Measurements from ENCODE around the gene LGALS7.

GRCh38 chr19:38795549-38795948 lies 22.2 kb upstream of the LGALS7 start:
- TF ChIP-seq CTCF (IDR thresholded peaks at IDR 0.05) (no peak), POLR2AphosphoS5 (IDR thresholded peaks at IDR 0.05; ENCODE audit: low read depth, low read length) (no peak), TCF7L2 (IDR thresholded peaks at IDR 0.05; ENCODE audit: low read depth, low read length) (no peak), SIN3A (IDR thresholded peaks at IDR 0.05; ENCODE audit: borderline replicate concordance, insufficient read depth, low read depth, low read length) (no peak), REST (IDR thresholded peaks at IDR 0.05; ENCODE audit: insufficient read depth in 1 of 2, low read depth in 2 of 2, low read length in 1 of 2) (no peak)
